Adrenal gland (tissue), 12 donors: ENCODE data around the gene UTF1. TPM values are rescaled to one million over a fixed set of nuclear protein-coding genes. Genes with fewer than 3 reads are reported as not detected.

ENCODE experiments used
- DNase-seq, 7 donors: peaks; one replicate each; pipeline ENCODE4 v3.0.0-alpha.2; 2019 to 2020
- H3K27ac ChIP-seq, 5 donors: fragments of 200-600 bp; sonication (generic) in 4 of 5; 1 replicate in 3 of 5; 2 replicates in 2 of 5; pipeline versions ENCODE4 v1.5.1 to v1.8.0; 2016 to 2020; ENCODE audit warnings: mild to moderate bottlenecking in 1 of 5
- H3K27me3 ChIP-seq: fragments of 200-600 bp; 2 replicates; pipeline ENCODE4 v1.8.0; 2021
- H3K36me3 ChIP-seq, 2 donors: fragments of 200-600 bp; replicated peaks in 1 of 2; 1 replicate in 1 of 2; 2 replicates in 1 of 2; pipeline versions ENCODE4 v1.5.1 to v1.8.0; 2018 to 2022
- H3K4me1 ChIP-seq, 2 donors: fragments of 200-600 bp; replicated peaks in 1 of 2; 1 replicate in 1 of 2; 2 replicates in 1 of 2; pipeline versions ENCODE4 v1.5.1 to v1.8.0; 2018 to 2021
- H3K4me3 ChIP-seq, 4 donors: fragments of 200-600 bp; sonication (generic) in 3 of 4; one replicate each; pipeline ENCODE4 v1.5.1; 2016 to 2018
- H3K9me3 ChIP-seq, 3 donors: fragments of 200-600 bp; sonication (generic) in 1 of 3; replicated peaks in 1 of 3; 1 replicate in 2 of 3; 2 replicates in 1 of 3; pipeline versions ENCODE4 v1.5.1 to v1.8.0; 2016 to 2021
- CTCF ChIP-seq, 6 experiments: fragments of 450-650 bp in 4 of 6; fragments of 200-600 bp in 2 of 6; sonication (generic) in 1 of 6; IDR thresholded peaks; 1 replicate in 5 of 6; 2 replicates in 1 of 6; pipeline versions ENCODE4 v1.5.1 to v1.8.0; 2016 to 2021; ENCODE audit warnings: antibody characterized with exemption in 6 of 6, mild to moderate bottlenecking in 2 of 6, moderate library complexity in 1 of 6
- POLR2A ChIP-seq, 2 donors: fragments of 450-650 bp; IDR thresholded peaks; one replicate each; pipeline ENCODE4 v1.6.1; 2017; ENCODE audit warnings: antibody characterized with exemption in 2 of 2, mild to moderate bottlenecking in 2 of 2, moderate library complexity in 1 of 2
- WGBS, 4 donors: extraction: QIAGEN DNeasy Blood & Tissue Kit in 2 of 4; methylation state at CpG; one replicate each; pipeline versions ENCODE4 v1.1.5 to v1.1.7; 2013 to 2017; 5-methylcytosine and 5-hydroxymethylcytosine counted together
- intact Hi-C, 2 donors: fragments of 100-400 bp; cut with DNase I; formaldehyde crosslinking; loops; one replicate each; pipeline versions ENCODE4 v1.14.1 to v1.15.0; 2022 to 2023
- polyA plus RNA-seq, 3 donors: library from polyadenylated mRNA; stranded (reverse); fragments of 200-250 nt in 2 of 3; fragments of 350-450 nt in 1 of 3; fragmentation: Illumina TruSeq in 1 of 3; extraction: RNeasy Lipid Tissue Mini Kit (QIAGEN cat#74804) in 1 of 3; gene quantifications; one replicate each; pipeline ENCODE4 v1.2.3, GENCODE V29; 2013 to 2014
- total RNA-seq, 9 donors: library from RNA; depleted of rRNA in 4 of 9; stranded (reverse); fragments of >200 nt in 4 of 9; fragments of 120-200 nt in 1 of 9; fragmentation: NEBNext Ultra II Directional in 1 of 9; extraction: Animal tissue kit (Norgen Biotek cat#: 25700) in 1 of 9; gene quantifications; one replicate each; pipeline versions ENCODE4 v1.1.0 to v1.2.4, GENCODE V29; 2013 to 2023
- donor health status: healthy with polysubstance abuse.
- donor health status: Bipolar disorder and iron deficiency.
- donor health status: DM: yes; HTN: yes; CAD: no.
- donor health status: DM: no; HTN: no; CAD: no.
- donor health status: DM: no; HTN: no; CAD: no.
- donor health status: DM: yes; HTN: yes; CAD: no.

Gene UTF1
- total and polyA plus RNA-seq, 12 donors: 0.19 to 0.24 TPM; not detected in 10

GRCh38 chr10:133201948-133202725, 27.9 kb upstream of the UTF1 start:
- no peaks in the 10 kb centered on the region for H3K4me1 ChIP-seq
- no peak for DNase-seq
- H3K9me3 ChIP-seq: no peaks in the 10 kb centered on the region
- H3K36me3 ChIP-seq: no peaks in the 10 kb centered on the region
- no peak for TF ChIP-seq POLR2A (IDR thresholded peaks at IDR 0.05)
- no peak for TF ChIP-seq CTCF (IDR thresholded peaks at IDR 0.05)
- no peak overlapping the region for H3K4me3 ChIP-seq
- H3K27ac ChIP-seq: no peak overlapping the region
- H3K27me3 ChIP-seq: no peaks in the 10 kb centered on the region
- intact Hi-C loops: no loop called here
- 81 to 92% (median 87%) methylated on average over 13 to 29 of the region's 29 CpGs for WGBS, 4 donors

- no peak overlapping the region for H3K27ac ChIP-seq
- no peak for TF ChIP-seq CTCF (IDR thresholded peaks at IDR 0.05)
- no peak for TF ChIP-seq POLR2A (IDR thresholded peaks at IDR 0.05)
- H3K4me3 ChIP-seq: no peak overlapping the region
- H3K36me3 ChIP-seq: no peaks in the 10 kb centered on the region
- H3K9me3 ChIP-seq: no peaks in the 10 kb centered on the region
- H3K4me1 ChIP-seq: no peaks in the 10 kb centered on the region
- intact Hi-C loops: no loop called here
- WGBS, 4 donors: 86 to 89% (median 88%) methylated on average over 16 to 60 of the region's 62 CpGs
- DNase-seq: no peak
- no peaks in the 10 kb centered on the region for H3K27me3 ChIP-seq
These were observed 27.0 kb upstream of the UTF1 start for GRCh38 chr10:133202778-133203651.

GRCh38 chr10:133203652-133204195, 26.3 kb upstream of the UTF1 start:
- intact Hi-C loops: no loop called here
- 90 to 92% (median 91%) methylated on average over 15 to 31 of the region's 31 CpGs for WGBS, 4 donors
- no peak overlapping the region for H3K4me3 ChIP-seq
- H3K4me1 ChIP-seq: no peaks in the 10 kb centered on the region
- no peak for DNase-seq
- no peaks in the 10 kb centered on the region for H3K27me3 ChIP-seq
- TF ChIP-seq CTCF (IDR thresholded peaks at IDR 0.05) (no peak), POLR2A (IDR thresholded peaks at IDR 0.05) (no peak)
- no peaks in the 10 kb centered on the region for H3K9me3 ChIP-seq
- H3K27ac ChIP-seq: no peak overlapping the region
- H3K36me3 ChIP-seq: no peaks in the 10 kb centered on the region
